H9 (cell line): ENCODE measurements around the gene VPREB1. TPM values are rescaled to one million over a fixed set of nuclear protein-coding genes. Genes with fewer than 3 reads are reported as not detected.

ENCODE experiments used
- DNase-seq: peaks from one replicate; pipeline ENCODE4 v3.0.0-alpha.2; 2017
- H2AFZ ChIP-seq: one replicate; pipeline ENCODE4 v1.6.1; 2013; ENCODE audit warnings: mild to moderate bottlenecking, low read length, control low read depth, moderate library complexity
- H2AK5ac ChIP-seq: 2 replicates; pipeline ENCODE4 v1.6.1; 2013; ENCODE audit warnings: low read length, control low read depth, mixed read lengths; ENCODE audit not compliant: insufficient read length
- H2BK120ac ChIP-seq: one replicate; pipeline ENCODE4 v1.6.1; 2013; ENCODE audit warnings: low read depth, mild to moderate bottlenecking, low read length, control low read depth, inconsistent platforms; ENCODE audit not compliant: poor library complexity, severe bottlenecking
- H2BK12ac ChIP-seq: 2 replicates; pipeline ENCODE4 v1.6.1; 2013; ENCODE audit warnings: low read length, control low read depth, mixed read lengths, low read depth; ENCODE audit not compliant: insufficient read length
- H2BK15ac ChIP-seq: 2 replicates; pipeline ENCODE4 v1.6.1; 2013; ENCODE audit warnings: low read depth, low read length, control low read depth
- H2BK20ac ChIP-seq: one replicate; pipeline ENCODE4 v1.6.1; 2013; ENCODE audit warnings: low read depth, mild to moderate bottlenecking, low read length, control low read depth, inconsistent platforms; ENCODE audit not compliant: poor library complexity, severe bottlenecking
- H2BK5ac ChIP-seq: 2 replicates; pipeline ENCODE4 v1.6.1; 2013; ENCODE audit warnings: low read length, control low read depth, mixed read lengths; ENCODE audit not compliant: insufficient read length
- H3K14ac ChIP-seq: 2 replicates; pipeline ENCODE4 v1.6.1; 2013; ENCODE audit warnings: low read length, control low read depth; ENCODE audit not compliant: insufficient read depth
- H3K18ac ChIP-seq: 2 replicates; pipeline ENCODE4 v1.6.1; 2013; ENCODE audit warnings: low read depth, mild to moderate bottlenecking, mixed read lengths, low read length, control low read depth; ENCODE audit not compliant: insufficient read length
- H3K23ac ChIP-seq: 2 replicates; pipeline ENCODE4 v1.6.1; 2013; ENCODE audit warnings: low read length, control low read depth, mixed read lengths, low read depth; ENCODE audit not compliant: insufficient read length
- H3K23me2 ChIP-seq: 2 replicates; pipeline ENCODE4 v1.6.1; 2013; ENCODE audit warnings: low read depth, mild to moderate bottlenecking, mixed read lengths, low read length, control low read depth; ENCODE audit not compliant: insufficient read length, poor library complexity, severe bottlenecking
- H3K27ac ChIP-seq: 2 replicates; pipeline ENCODE4 v1.5.1; 2013; ENCODE audit warnings: low read length, control low read depth, mixed read lengths, low read depth; ENCODE audit not compliant: insufficient read length
- H3K27me3 ChIP-seq: 2 replicates; pipeline ENCODE4 v1.6.1; 2013; ENCODE audit warnings: low read length, control low read depth, inconsistent platforms; ENCODE audit not compliant: insufficient read depth
- H3K4ac ChIP-seq: 2 replicates; pipeline ENCODE4 v1.6.1; 2013; ENCODE audit warnings: low read depth, mild to moderate bottlenecking, control low read depth, inconsistent platforms, low read length, moderate library complexity
- H3K4me1 ChIP-seq: 2 replicates; pipeline ENCODE4 v1.6.1; 2013; ENCODE audit warnings: low read length, control low read depth, inconsistent platforms; ENCODE audit not compliant: insufficient read depth
- H3K4me2 ChIP-seq: 2 replicates; pipeline ENCODE4 v1.6.1; 2013; ENCODE audit warnings: low read length, control low read depth, mixed read lengths; ENCODE audit not compliant: insufficient read length, insufficient read depth
- H3K56ac ChIP-seq: 2 replicates; pipeline ENCODE4 v1.6.1; 2013; ENCODE audit warnings: low read depth, mild to moderate bottlenecking, mixed read lengths, low read length, control low read depth; ENCODE audit not compliant: insufficient read length
- H3K79me1 ChIP-seq: 2 replicates; pipeline ENCODE4 v1.6.1; 2013; ENCODE audit warnings: low read depth, mild to moderate bottlenecking, moderate library complexity, low read length, control low read depth, inconsistent platforms; ENCODE audit not compliant: insufficient read depth, poor library complexity, severe bottlenecking
- H3K79me2 ChIP-seq: 2 replicates; pipeline ENCODE4 v1.6.1; 2013; ENCODE audit warnings: low read length, control low read depth, inconsistent platforms; ENCODE audit not compliant: insufficient read depth
- H3K9ac ChIP-seq: 2 replicates; pipeline ENCODE4 v1.6.1; 2013; ENCODE audit warnings: low read length, control low read depth, mixed read lengths; ENCODE audit not compliant: insufficient read length; ENCODE audit errors: extremely low read depth
- H3K9me3 ChIP-seq: one replicate; pipeline ENCODE4 v1.6.1; 2013; ENCODE audit warnings: low read depth, low read length, inconsistent platforms; ENCODE audit not compliant: control insufficient read depth
- H3T11ph ChIP-seq: one replicate; pipeline ENCODE4 v1.6.1; 2013; ENCODE audit warnings: mild to moderate bottlenecking, low read length, control low read depth, inconsistent platforms
- H4K20me1 ChIP-seq: one replicate; pipeline ENCODE4 v1.6.1; 2013; ENCODE audit not compliant: control insufficient read depth, insufficient read length, insufficient read depth
- H4K5ac ChIP-seq: 2 replicates; pipeline ENCODE4 v1.6.1; 2013; ENCODE audit warnings: low read depth, mild to moderate bottlenecking, mixed read lengths, low read length, control low read depth; ENCODE audit not compliant: insufficient read length
- H4K8ac ChIP-seq: replicated peaks from 2 replicates; pipeline ENCODE4 v1.6.1; 2013; ENCODE audit warnings: low read length, control low read depth, mixed read lengths, low read depth; ENCODE audit not compliant: insufficient read length
- H4K91ac ChIP-seq: 2 replicates; pipeline ENCODE4 v1.6.1; 2013; ENCODE audit warnings: low read depth, mild to moderate bottlenecking, moderate library complexity, mixed read lengths, low read length, control low read depth; ENCODE audit not compliant: insufficient read length
- H3K27ac Mint-ChIP-seq, 3 experiments: 2 replicates in 2 of 3; 3 replicates in 1 of 3; pipeline ENCODE4 v1.8.0; 2020 to 2021; ENCODE audit warnings: mixed read lengths in 3 of 3, mild to moderate bottlenecking in 1 of 3, moderate library complexity in 1 of 3
- H3K27me3 Mint-ChIP-seq: 2 replicates; pipeline ENCODE4 v1.8.0; 2021; ENCODE audit warnings: low read depth, mild to moderate bottlenecking, moderate library complexity, mixed read lengths
- H3K36me3 Mint-ChIP-seq, 3 experiments: 2 replicates in 2 of 3; 3 replicates in 1 of 3; pipeline ENCODE4 v1.8.0; 2020 to 2021; ENCODE audit warnings: low read depth in 3 of 3, mixed read lengths in 3 of 3; ENCODE audit not compliant: insufficient read depth in 1 of 3
- H3K4me1 Mint-ChIP-seq, 2 experiments: 2 replicates each; pipeline ENCODE4 v1.8.0; 2020; ENCODE audit warnings: mixed read lengths in 2 of 2
- H3K4me3 Mint-ChIP-seq, 2 experiments: 2 replicates in 1 of 2; 3 replicates in 1 of 2; pipeline ENCODE4 v1.8.0; 2020 to 2021; ENCODE audit warnings: mild to moderate bottlenecking in 2 of 2, mixed read lengths in 2 of 2, moderate library complexity in 1 of 2
- H3K9me3 Mint-ChIP-seq, 2 experiments: 2 replicates in 1 of 2; 3 replicates in 1 of 2; pipeline ENCODE4 v1.8.0; 2020; ENCODE audit warnings: mild to moderate bottlenecking in 2 of 2, mixed read lengths in 2 of 2, moderate library complexity in 1 of 2
- CTCF ChIP-seq: fragments of 200-600 bp; sonication (generic); conservative IDR thresholded peaks from 3 replicates; pipeline ENCODE4 v1.8.0; 2021; ENCODE audit warnings: antibody characterized with exemption, mild to moderate bottlenecking
- whole genome bisulfite sequencing: extraction: QIAGEN DNeasy Blood & Tissue Kit; methylation state at CpG from one replicate; pipeline ENCODE4 v1.1.7; 2013; ENCODE audit warnings: missing lambda C conversion rate, low lambda C conversion rate, mixed read lengths; ENCODE audit not compliant: insufficient read length; ENCODE audit errors: extremely low coverage; 5-methylcytosine and 5-hydroxymethylcytosine counted together
- total RNA-seq: library from RNA; stranded (reverse); gene quantifications from 2 replicates; pipeline ENCODE4 v1.2.1, GENCODE V29; 2021

Gene VPREB1
- total RNA-seq, 1 experiment from 2014 or later, result not detected

DNA sequence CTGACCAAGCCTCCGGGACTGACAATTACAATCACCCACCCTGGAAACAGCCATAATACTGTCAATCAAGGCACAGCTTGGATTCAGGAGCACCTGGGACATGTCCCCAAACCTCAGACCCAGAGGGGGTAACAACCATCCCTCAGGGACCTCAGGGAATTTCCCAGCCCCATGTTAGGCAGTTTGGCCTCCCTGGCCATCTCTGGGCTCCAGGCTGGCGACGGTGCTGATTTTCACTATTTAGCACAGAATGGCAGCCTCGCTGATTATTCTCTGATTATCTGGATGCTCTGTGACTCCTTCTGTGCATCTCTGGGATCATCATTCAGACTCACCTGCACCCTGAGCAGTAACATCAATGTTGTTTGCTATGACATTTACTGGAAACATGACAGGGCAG, 45.8 kb upstream of the VPREB1 start:
- H3K23ac ChIP-seq, result no peak overlapping the region
- peaks cover 2% of the 10 kb centered on the region for H4K20me1 ChIP-seq
- Mint-ChIP-seq H3K4me3 (no peak overlapping the region), H3K27ac (no peak overlapping the region), H3K9me3 (no peaks in the 10 kb centered on the region; a peak in 1 of 5 replicates), H3K36me3 (no peaks in the 10 kb centered on the region), H3K27me3 (peaks cover 99% of the 10 kb centered on the region), H3K4me1 (peaks cover 3% of the 10 kb centered on the region in 2 experiments; a peak in 3 of 4 replicates)
- no peak overlapping the region for H4K5ac ChIP-seq
- no peak for TF ChIP-seq CTCF
- H3K79me2 ChIP-seq, result no peaks in the 10 kb centered on the region
- no peak overlapping the region for H3K56ac ChIP-seq
- H2BK5ac ChIP-seq, result no peak overlapping the region
- no peak overlapping the region for H3K14ac ChIP-seq
- no peak overlapping the region for H2AFZ ChIP-seq
- no peak overlapping the region for H3T11ph ChIP-seq
- H2BK12ac ChIP-seq, result no peak overlapping the region
- H2AK5ac ChIP-seq, result no peak overlapping the region
- no CpG with 5 or more reads among the region's 4 CpGs for WGBS
- no peaks in the 10 kb centered on the region for H3K23me2 ChIP-seq
- no peak overlapping the region for H2BK15ac ChIP-seq
- H3K4me2 ChIP-seq, result no peak overlapping the region
- H2BK20ac ChIP-seq, result no peak overlapping the region
- peaks cover 78% of the 10 kb centered on the region for H3K27me3 ChIP-seq
- H3K27ac ChIP-seq, result no peak overlapping the region
- H3K9me3 ChIP-seq, result no peaks in the 10 kb centered on the region
- no peak for DNase-seq
- no peak overlapping the region for H3K9ac ChIP-seq
- no peak overlapping the region for H4K8ac ChIP-seq
- no peaks in the 10 kb centered on the region for H3K79me1 ChIP-seq
- no peak overlapping the region for H2BK120ac ChIP-seq
- H3K4me1 ChIP-seq, result no peaks in the 10 kb centered on the region
- no peak overlapping the region for H3K18ac ChIP-seq
- no peak overlapping the region for H4K91ac ChIP-seq
- no peak overlapping the region for H3K4ac ChIP-seq
